Uterus (tissue), 2 donors: ENCODE results near the gene ANO4.

Source experiments
- CTCF ChIP-seq, 4 experiments: fragments of 200-600 bp in 2 of 4; fragments of 450-650 bp in 2 of 4; sonication (generic) in 2 of 4; IDR thresholded peaks; one replicate each; pipeline ENCODE4 v1.5.1; 2016 to 2019; ENCODE audit warnings: antibody characterized with exemption in 4 of 4, mild to moderate bottlenecking in 2 of 4, moderate library complexity in 1 of 4
- POLR2A ChIP-seq, 2 donors: fragments of 450-650 bp; IDR thresholded peaks; one replicate each; pipeline ENCODE4 v1.6.1; 2016; ENCODE audit warnings: antibody characterized with exemption in 2 of 2, mild to moderate bottlenecking in 1 of 2, moderate library complexity in 1 of 2

- TF ChIP-seq CTCF (IDR thresholded peaks at IDR 0.05) (no peak), POLR2A (IDR thresholded peaks at IDR 0.05) (no peak)
Measured at GRCh38 chr12:100991102-100991501, 196.5 kb downstream of the ANO4 start.
